Activated T-helper 17 cell treated with anti-CD3 and anti-CD28 coated beads, Interleukin-2, amount 50 U/mL, for 72 hours (primary cell): ENCODE measurements around the gene ERI3. TPM values are rescaled to one million over a fixed set of nuclear protein-coding genes. Genes with fewer than 3 reads are reported as not detected.
A peak's percentile ranks its signal among the peaks of the same experiment; 100 is the strongest.

Source experiments
- ATAC-seq: fragments of 150-1000 bp; cut with Tn5 transposase; replicated peaks from 2 replicates; pipeline ENCODE4 v1.10.0; 2021; ENCODE audit warnings: mild to moderate bottlenecking, moderate library complexity
- H3K27ac Mint-ChIP-seq: one replicate; pipeline ENCODE4 v1.8.0; 2022; ENCODE audit warnings: mixed read lengths
- H3K27me3 Mint-ChIP-seq: one replicate; pipeline ENCODE4 v1.8.0; 2022; ENCODE audit warnings: mixed read lengths
- H3K36me3 Mint-ChIP-seq: one replicate; pipeline ENCODE4 v1.8.0; 2022; ENCODE audit warnings: low read depth, mild to moderate bottlenecking, mixed read lengths
- H3K4me1 Mint-ChIP-seq: one replicate; pipeline ENCODE4 v1.8.0; 2022; ENCODE audit warnings: mixed read lengths
- H3K4me3 Mint-ChIP-seq: one replicate; pipeline ENCODE4 v1.8.0; 2022; ENCODE audit warnings: mild to moderate bottlenecking, mixed read lengths
- H3K9me3 Mint-ChIP-seq: one replicate; pipeline ENCODE4 v1.8.0; 2022; ENCODE audit warnings: mixed read lengths
- total RNA-seq, 2 donors: library from RNA; stranded (reverse); gene quantifications; one replicate each; pipeline ENCODE4 v1.2.3, GENCODE V29; 2022

ERI3 gene
- total RNA-seq, 2 donors from 2014 or later: 30.7 to 41.8 TPM

DNA sequence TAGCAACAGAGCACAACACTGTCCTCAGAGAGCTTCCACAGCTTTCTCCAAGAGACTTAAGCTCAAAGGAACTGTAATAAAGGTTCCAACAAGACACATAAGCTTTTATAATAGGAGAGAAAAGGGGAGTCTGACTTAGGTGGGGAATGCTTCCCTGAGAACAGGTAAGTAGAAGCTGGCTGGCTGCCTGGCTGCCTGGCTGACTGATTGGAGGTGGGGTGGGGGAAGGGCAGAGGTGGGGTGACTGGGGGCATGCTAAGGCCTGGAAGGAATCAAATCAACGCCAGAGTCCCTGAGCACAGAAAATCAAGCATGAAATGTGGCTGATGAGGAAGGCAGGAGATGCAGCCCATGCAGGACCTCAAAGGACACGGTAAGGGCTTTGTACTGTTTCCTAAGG, 96.0 kb downstream of the ERI3 start:
- ATAC-seq: no peak
- H3K4me1 Mint-ChIP-seq: no peaks in the 10 kb centered on the region
- H3K36me3 Mint-ChIP-seq: no peaks in the 10 kb centered on the region
- no peaks in the 10 kb centered on the region for H3K9me3 Mint-ChIP-seq
- H3K4me3 Mint-ChIP-seq: no peak overlapping the region
- H3K27me3 Mint-ChIP-seq: no peaks in the 10 kb centered on the region
- H3K27ac Mint-ChIP-seq: no peak overlapping the region

DNA sequence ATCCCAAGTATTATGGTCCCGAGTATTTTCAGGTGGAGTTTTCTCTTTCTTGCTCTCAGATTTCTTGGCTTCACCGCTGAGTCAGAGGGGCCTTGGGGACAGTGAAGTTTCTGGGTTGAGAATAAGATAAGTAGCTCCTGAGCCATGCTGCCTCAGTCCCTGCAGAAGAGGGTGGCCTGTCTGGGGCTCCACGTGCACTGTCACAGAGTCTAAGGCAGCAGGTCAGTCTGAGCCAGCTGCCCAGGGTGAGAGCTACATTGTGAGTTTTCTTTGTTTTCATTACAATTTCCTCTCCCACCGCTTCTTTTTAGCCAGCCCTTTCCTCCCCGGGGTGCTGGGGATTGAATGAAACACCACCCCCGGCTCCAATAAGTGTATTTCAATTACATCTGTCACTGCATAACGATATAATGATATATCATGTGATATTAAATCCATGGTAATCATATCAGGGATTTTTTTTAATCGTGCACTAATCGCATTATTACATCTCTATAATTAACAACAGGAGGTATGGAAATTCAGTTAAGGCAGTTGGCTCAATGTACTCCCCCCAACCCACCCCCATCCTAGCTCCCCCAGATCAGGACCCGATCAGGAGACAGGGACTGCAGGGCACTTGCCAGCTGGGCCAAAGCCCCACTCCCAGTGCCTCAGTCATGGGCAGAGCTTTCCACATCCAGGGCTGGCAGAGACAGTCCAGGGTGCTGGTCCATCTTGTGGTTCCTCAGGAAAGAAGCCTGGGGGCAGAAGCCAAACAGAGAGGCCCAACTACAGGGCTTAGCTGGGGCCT, 98.1 kb downstream of the ERI3 start:
- Mint-ChIP-seq H3K27ac (no peak overlapping the region), H3K4me3 (no peak overlapping the region), H3K9me3 (no peaks in the 10 kb centered on the region), H3K36me3 (no peaks in the 10 kb centered on the region), H3K4me1 (no peaks in the 10 kb centered on the region), H3K27me3 (no peaks in the 10 kb centered on the region)
- ATAC-seq: no peak

DNA sequence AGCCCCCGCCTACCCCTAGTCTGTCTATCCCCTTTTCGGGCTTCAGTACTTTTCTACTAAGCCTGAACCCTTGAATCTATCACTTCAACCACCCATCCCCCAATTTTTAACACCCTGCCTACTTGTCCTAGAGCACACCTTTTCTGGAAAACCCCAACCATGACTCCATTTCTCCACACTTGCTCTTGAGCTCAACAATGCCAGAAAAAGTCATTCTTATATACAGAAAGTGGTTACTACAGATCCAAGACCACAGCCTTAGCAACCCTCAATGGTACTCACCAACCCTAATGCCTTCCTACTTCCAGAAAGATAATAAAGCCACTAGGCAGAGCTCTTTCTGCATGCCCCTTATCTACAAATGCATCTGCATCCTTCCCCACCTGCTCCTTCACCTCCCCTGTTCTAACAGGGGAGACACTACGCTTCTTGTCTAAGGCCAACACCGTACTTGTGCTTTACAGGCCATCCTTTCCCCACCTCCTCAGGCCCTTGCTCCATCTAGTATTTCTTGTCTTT, 100.6 kb downstream of the ERI3 start:
- Mint-ChIP-seq H3K4me3 (no peak overlapping the region), H3K27ac (no peak overlapping the region), H3K4me1 (no peaks in the 10 kb centered on the region), H3K9me3 (no peaks in the 10 kb centered on the region), H3K36me3 (no peaks in the 10 kb centered on the region), H3K27me3 (no peaks in the 10 kb centered on the region)
- ATAC-seq: peak; percentile 79

DNA sequence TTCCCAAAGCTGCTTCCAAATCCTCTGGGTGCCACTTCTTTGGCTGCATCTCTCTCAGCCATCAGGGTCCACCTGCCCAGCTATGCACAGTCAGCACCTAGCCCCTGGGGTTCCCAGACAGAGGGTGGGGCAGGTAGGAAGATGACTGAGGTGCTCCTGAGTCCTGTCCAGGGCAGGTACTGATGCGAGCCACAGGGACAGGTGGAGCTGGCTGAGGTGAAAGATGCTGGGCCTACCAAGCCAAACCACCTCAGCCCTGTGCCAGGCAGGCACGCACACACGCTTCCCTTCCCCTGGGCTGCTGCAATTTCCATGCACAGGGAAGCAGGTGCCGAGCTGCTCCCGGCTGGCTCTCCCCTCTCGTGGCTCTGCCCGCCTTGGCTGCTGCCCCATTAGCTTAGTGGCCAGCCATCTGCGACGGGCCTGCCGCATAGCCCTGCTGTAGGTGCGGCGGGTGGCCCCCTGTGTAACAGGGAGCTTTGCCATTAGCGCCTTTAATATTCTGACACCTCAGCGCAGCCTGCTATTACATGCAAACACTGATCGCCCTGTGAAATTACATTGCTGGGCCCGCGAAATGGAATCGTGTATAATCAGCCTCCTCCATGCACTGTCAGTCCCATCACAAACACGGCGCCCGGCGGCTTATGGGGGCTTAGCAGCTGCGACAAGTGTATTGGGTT, 102.9 kb downstream of the ERI3 start:
- Mint-ChIP-seq H3K27me3 (no peaks in the 10 kb centered on the region), H3K36me3 (peaks cover 2% of the 10 kb centered on the region), H3K9me3 (no peaks in the 10 kb centered on the region), H3K27ac (no peak overlapping the region), H3K4me1 (no peaks in the 10 kb centered on the region), H3K4me3 (no peak overlapping the region)
- ATAC-seq: no peak

DNA sequence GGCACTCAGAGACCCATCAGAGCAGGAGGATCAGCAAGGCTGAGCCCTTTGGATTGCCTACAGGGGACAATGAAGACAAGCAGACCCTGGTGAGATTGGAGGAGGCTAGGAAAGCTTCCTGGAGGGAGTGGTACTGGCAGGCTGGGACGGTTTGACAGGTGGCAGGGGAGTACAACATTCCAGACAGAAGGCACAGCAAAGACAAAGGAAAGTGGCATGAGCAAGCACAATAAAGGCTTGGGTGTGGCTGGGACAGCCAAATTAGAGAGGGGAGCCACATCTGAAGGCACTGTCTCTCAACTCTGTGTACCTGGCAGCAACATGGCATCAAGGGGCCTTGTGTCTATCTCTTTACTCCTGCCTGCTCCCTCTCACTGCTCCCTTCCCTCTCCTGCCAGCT, 103.6 kb downstream of the ERI3 start:
- no peaks in the 10 kb centered on the region for H3K27me3 Mint-ChIP-seq
- no peak for ATAC-seq
- no peak overlapping the region for H3K4me3 Mint-ChIP-seq
- no peaks in the 10 kb centered on the region for H3K4me1 Mint-ChIP-seq
- no peaks in the 10 kb centered on the region for H3K9me3 Mint-ChIP-seq
- peaks cover 6% of the 10 kb centered on the region for H3K36me3 Mint-ChIP-seq
- no peak overlapping the region for H3K27ac Mint-ChIP-seq

DNA sequence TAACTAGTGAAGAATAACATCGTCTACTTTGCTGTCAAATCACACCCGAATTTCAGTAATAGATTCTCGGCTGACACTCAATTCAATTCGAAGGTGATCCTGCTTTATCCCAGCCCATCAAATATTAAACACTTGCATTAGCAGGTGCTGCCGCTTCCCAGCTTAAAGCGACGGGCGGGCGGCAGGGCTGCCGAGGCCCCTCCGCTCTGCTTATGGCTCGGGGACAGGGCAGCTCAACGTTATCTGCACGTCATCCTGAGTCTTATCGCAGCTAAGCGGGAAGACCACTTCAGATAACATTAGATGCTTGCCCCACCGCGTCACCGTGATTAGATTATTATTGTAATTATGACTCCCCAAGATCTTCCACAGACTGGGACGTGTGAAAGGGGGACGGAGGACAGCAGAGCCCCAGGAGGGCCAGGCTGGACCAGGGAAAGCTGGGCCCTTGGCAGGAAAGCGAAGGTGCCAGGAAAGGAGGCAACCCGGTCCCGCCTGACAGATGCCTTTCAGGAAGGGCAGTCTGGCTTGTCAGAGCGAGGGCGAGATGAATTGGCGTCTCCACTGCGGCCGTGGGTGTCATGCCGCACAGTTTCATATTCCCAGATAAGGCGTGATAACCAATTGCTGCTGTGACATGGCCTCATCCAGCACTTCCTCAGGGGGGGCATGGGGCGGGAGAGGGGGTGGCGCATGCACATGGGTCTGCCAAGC, 104.8 kb downstream of the ERI3 start:
- Mint-ChIP-seq H3K4me1 (no peaks in the 10 kb centered on the region), H3K27ac (no peak overlapping the region), H3K36me3 (peaks cover 6% of the 10 kb centered on the region), H3K4me3 (no peak overlapping the region), H3K27me3 (no peaks in the 10 kb centered on the region), H3K9me3 (no peaks in the 10 kb centered on the region)
- ATAC-seq: no peak

DNA sequence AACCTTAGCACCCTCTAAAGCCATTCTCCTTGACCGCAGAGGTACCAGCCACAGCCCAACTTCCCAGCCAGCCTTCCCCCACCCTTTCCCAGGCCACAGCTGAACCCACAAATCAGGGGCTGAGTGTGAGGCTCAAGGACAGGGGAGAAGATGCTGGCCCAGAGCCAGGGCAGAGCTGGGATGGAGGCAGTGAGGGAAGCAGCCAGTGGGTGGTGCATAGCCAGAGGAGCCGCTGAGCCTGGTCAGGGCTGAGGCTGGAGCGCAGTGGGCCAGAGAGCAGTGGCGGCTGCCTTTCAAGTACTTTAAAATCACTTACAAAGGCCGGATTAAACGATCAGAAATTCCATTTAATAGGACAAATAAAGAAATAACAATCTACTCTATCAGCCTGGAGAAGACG, 105.5 kb downstream of the ERI3 start:
- Mint-ChIP-seq H3K27me3 (no peaks in the 10 kb centered on the region), H3K27ac (no peak overlapping the region), H3K4me1 (no peaks in the 10 kb centered on the region), H3K36me3 (peaks cover 6% of the 10 kb centered on the region), H3K4me3 (no peak overlapping the region), H3K9me3 (no peaks in the 10 kb centered on the region)
- no peak for ATAC-seq

DNA sequence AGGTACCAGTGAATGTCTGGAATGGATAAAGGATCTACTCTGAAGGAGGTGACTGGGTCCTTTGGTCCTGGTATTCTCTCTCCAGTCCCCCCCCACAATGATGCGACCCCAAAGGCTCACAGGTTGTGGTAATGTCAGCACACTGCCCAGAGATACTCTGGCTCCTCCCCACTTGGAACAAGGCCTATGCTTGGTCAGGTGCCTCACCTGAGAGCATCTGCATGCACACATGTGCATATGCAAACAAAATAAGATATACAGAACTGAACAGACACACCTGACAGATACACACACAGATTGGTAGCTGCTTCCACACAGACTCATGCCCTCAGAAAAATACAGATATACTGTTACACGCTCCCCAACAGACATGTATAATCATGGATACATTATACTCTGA, 108.3 kb downstream of the ERI3 start:
- ATAC-seq: no peak
- H3K27me3 Mint-ChIP-seq: no peaks in the 10 kb centered on the region
- no peak overlapping the region for H3K4me3 Mint-ChIP-seq
- H3K9me3 Mint-ChIP-seq: no peaks in the 10 kb centered on the region
- H3K4me1 Mint-ChIP-seq: no peaks in the 10 kb centered on the region
- H3K27ac Mint-ChIP-seq: peak overlapping the region; percentile 73
- peaks cover 6% of the 10 kb centered on the region for H3K36me3 Mint-ChIP-seq

DNA sequence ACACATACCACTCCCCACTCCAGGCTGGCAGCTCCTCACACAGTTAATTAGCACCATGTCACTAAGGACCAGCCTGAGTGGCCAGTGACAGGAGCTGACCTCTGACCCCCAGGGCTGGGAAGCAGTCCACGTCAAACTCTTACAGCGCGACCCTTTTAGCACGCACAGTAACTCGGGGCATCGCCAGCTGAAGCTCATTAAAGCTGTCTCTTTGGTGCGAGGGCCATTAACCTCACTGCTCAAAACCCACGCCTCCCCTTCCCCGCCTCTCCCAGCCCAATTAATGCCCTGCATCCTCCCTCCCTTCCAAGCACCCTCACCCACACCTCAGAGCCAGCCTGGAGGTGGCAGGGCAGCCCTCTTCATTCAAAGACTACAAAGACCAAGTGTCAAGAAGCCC, 110.1 kb downstream of the ERI3 start:
- no peak for ATAC-seq
- H3K4me1 Mint-ChIP-seq: no peaks in the 10 kb centered on the region
- H3K27ac Mint-ChIP-seq: no peak overlapping the region
- no peak overlapping the region for H3K4me3 Mint-ChIP-seq
- peaks cover 6% of the 10 kb centered on the region for H3K36me3 Mint-ChIP-seq
- no peaks in the 10 kb centered on the region for H3K27me3 Mint-ChIP-seq
- no peaks in the 10 kb centered on the region for H3K9me3 Mint-ChIP-seq

DNA sequence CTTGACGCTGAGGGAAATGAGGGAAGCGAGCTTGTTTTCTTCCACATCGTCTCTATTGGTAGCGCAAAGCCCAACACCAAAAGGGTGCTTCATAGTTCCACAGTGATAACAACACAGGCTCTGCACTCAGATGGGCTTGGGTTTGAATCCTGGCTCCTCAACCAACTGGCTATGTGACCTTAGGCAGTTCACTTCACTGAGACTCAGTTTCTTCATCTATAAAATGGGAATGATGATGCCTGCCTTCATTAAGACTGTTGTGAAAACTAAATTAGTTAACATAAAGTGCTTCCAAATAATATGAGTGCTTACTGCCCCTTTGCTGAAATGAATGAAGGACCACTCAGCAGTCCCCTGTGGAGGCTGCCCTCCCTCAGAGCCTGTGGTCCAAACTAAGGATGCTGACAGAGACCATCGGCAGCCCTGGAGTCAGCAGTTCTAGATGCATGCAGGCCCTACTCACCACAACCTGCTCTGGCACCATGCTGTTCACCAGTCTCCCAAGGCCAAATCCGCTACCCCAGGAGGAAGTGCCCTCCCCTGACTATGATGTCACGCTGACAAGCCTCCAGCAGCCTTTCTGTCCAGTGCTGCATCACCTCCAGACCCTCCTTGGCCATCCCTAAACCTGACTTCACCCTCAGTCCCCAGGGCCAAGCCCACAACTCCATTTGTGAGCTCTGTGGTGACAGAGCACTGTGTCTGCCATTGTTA, 111.1 kb downstream of the ERI3 start:
- no peak for ATAC-seq
- Mint-ChIP-seq H3K27me3 (no peaks in the 10 kb centered on the region), H3K9me3 (no peaks in the 10 kb centered on the region), H3K4me1 (no peaks in the 10 kb centered on the region), H3K4me3 (no peak overlapping the region), H3K36me3 (peaks cover 6% of the 10 kb centered on the region), H3K27ac (no peak overlapping the region)

DNA sequence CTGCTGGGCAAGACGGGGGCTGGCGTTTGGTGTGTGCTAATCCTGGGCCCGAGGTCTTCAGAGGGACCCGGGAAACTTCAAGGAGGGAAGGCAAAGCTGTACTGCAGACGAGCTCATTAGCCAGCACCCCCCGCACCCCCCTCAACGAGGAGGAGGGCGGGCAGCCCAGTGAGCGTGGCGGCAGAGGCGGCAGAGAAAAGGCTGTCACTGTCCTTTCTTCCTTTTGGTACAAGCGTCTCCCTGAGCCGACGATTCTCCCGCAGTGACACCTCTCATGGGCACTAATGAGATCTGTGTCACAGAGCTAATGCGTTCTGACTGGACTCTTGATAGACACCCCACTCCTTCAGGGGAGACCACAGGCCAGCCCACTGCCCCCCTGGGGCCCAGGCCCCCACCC, 112.3 kb downstream of the ERI3 start:
- Mint-ChIP-seq H3K36me3 (peaks cover 6% of the 10 kb centered on the region), H3K4me3 (no peak overlapping the region), H3K4me1 (no peaks in the 10 kb centered on the region), H3K27ac (no peak overlapping the region), H3K27me3 (no peaks in the 10 kb centered on the region), H3K9me3 (no peaks in the 10 kb centered on the region)
- ATAC-seq: no peak

DNA sequence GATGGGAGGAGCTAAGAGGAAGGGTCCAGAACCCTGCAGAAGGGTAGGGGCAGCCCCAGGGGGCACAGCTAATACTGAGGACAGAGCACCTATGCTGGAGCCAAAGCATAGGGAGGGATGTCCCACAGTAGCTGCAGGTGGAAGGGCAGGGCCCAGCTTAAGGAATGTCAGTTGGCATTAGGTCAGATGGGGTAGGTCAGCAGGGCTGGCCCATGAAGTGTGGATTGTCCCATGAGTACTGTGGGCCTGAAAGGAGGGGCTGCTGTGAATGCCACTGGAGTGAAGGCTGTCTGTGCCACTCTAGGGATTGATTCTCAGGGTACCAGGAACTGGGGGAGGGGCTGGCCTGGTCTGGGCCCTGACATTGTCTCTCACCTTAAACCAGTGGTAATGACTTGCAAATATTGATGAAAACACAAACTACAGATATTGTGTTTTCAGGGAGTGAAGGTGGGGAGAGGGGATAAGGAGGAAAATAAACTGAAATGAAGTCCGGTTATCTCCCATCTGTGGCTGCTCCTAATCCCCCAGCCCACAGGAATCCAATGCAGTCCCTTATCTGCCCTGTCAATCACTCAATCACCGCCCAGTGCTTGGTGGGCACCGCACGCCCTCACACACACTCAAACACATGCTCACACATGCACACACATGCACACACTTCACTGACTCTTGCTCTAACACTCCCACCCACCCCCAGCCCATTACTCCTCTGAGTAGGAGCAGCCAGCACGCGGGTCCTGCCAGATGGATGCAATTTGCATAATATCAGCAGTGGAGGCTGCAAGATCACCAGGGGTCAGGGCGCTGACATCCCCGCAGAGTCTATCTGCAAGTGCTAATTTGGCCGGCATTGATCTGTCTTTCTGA, 114.0 kb downstream of the ERI3 start:
- no peaks in the 10 kb centered on the region for H3K4me1 Mint-ChIP-seq
- no peaks in the 10 kb centered on the region for H3K27me3 Mint-ChIP-seq
- peak overlapping the region; percentile 54 for H3K27ac Mint-ChIP-seq
- no peak overlapping the region for H3K4me3 Mint-ChIP-seq
- no peaks in the 10 kb centered on the region for H3K36me3 Mint-ChIP-seq
- no peaks in the 10 kb centered on the region for H3K9me3 Mint-ChIP-seq
- ATAC-seq: no peak

DNA sequence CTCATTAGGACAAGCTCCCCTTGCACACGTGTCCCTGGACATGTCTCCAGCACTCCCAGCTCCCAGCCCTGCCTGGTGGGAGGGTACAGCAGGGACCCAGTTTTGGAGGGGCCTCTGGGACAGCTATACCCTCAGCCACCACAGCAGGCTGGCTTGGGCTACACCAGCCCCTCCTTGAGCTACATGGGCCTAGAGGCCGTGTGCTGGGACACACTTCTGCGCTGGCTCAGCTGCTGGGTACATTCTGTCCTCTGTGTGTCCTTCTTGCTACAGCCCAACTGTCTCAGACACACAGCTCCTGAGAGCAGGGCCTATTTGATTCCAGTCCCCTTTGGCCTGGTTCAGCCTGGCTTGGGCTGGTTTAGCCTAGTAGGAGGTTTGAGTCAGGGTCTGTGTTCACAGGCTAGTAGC, 115.1 kb downstream of the ERI3 start:
- H3K36me3 Mint-ChIP-seq: no peaks in the 10 kb centered on the region
- peak overlapping the region; percentile 54 for H3K27ac Mint-ChIP-seq
- no peaks in the 10 kb centered on the region for H3K4me1 Mint-ChIP-seq
- no peaks in the 10 kb centered on the region for H3K27me3 Mint-ChIP-seq
- H3K9me3 Mint-ChIP-seq: no peaks in the 10 kb centered on the region
- no peak overlapping the region for H3K4me3 Mint-ChIP-seq
- ATAC-seq: no peak
